HepG2 (cell line): Measurements from ENCODE around the gene SCAMP3. TPM values are rescaled to one million over a fixed set of nuclear protein-coding genes. Genes with fewer than 3 reads are reported as not detected.
A peak's percentile ranks its signal among the peaks of the same experiment; 100 is the strongest.

Experiments
- DNMT1 ChIP-seq: sonication (generic); formaldehyde crosslinking; IDR thresholded peaks from 2 replicates; pipeline ENCODE4 v1.5.1; 2020; ENCODE audit warnings: mild to moderate bottlenecking, missing genetic modification reagents
- HIVEP1 ChIP-seq: sonication (generic); formaldehyde crosslinking; IDR thresholded peaks from 2 replicates; pipeline ENCODE4 v1.4.0; 2020; ENCODE audit warnings: mild to moderate bottlenecking, missing genetic modification reagents
- KDM2A ChIP-seq: sonication (generic); formaldehyde crosslinking; IDR thresholded peaks from 2 replicates; pipeline ENCODE4 v1.4.0; 2020; ENCODE audit warnings: low read depth, missing genetic modification reagents, borderline replicate concordance
- KLF9 ChIP-seq: IDR thresholded peaks from 2 replicates; pipeline ENCODE4 v1.6.1; 2016; ENCODE audit warnings: low read depth
- MIER3 ChIP-seq: IDR thresholded peaks from 2 replicates; pipeline ENCODE4 v1.6.1; 2016; ENCODE audit warnings: missing compliant biosample characterization, borderline replicate concordance
- MXD1 ChIP-seq: sonication (generic); formaldehyde crosslinking; IDR thresholded peaks from 2 replicates; pipeline ENCODE4 v1.4.0; 2020; ENCODE audit warnings: mild to moderate bottlenecking, missing genetic modification reagents
- NCOA2 ChIP-seq: sonication (generic); formaldehyde crosslinking; IDR thresholded peaks from 2 replicates; pipeline ENCODE4 v1.8.0; 2022; ENCODE audit warnings: inconsistent platforms
- SALL1 ChIP-seq: sonication (generic); formaldehyde crosslinking; IDR thresholded peaks from 2 replicates; pipeline ENCODE4 v1.8.0; 2022; ENCODE audit warnings: mild to moderate bottlenecking, missing genetic modification reagents
- SIN3B ChIP-seq: fragments of 150-350 bp; IDR thresholded peaks from 2 replicates; pipeline ENCODE4 v1.6.1; 2014; ENCODE audit warnings: low read length
- TAF1 ChIP-seq: sonication (generic); formaldehyde crosslinking; IDR thresholded peaks from 2 replicates; pipeline ENCODE4 v1.4.0; 2020; ENCODE audit warnings: missing genetic modification reagents
- TCF12 ChIP-seq, 2 experiments: fragments of 450-650 bp in 1 of 2; sonication (generic) in 1 of 2; formaldehyde crosslinking in 1 of 2; IDR thresholded peaks; 2 replicates each; pipeline versions ENCODE4 v1.6.1 to v1.8.0; 2017 to 2022; ENCODE audit warnings: antibody characterized with exemption in 1 of 2, mild to moderate bottlenecking in 1 of 2, missing genetic modification reagents in 1 of 2, moderate library complexity in 1 of 2
- ZBTB14 ChIP-seq: sonication (generic); formaldehyde crosslinking; IDR thresholded peaks from 2 replicates; pipeline ENCODE4 v1.4.0; 2020; ENCODE audit warnings: missing genetic modification reagents
- ZNF235 ChIP-seq: sonication (generic); formaldehyde crosslinking; IDR thresholded peaks from 2 replicates; pipeline ENCODE4 v1.8.1; 2023; ENCODE audit warnings: mild to moderate bottlenecking, missing genetic modification reagents, borderline replicate concordance
- ZNF260 ChIP-seq: sonication (generic); formaldehyde crosslinking; IDR thresholded peaks from 2 replicates; pipeline ENCODE4 v1.4.0; 2020; ENCODE audit warnings: missing genetic modification reagents, low read depth, mild to moderate bottlenecking, borderline replicate concordance
- ZSCAN31 ChIP-seq: sonication (generic); formaldehyde crosslinking; IDR thresholded peaks from 2 replicates; pipeline ENCODE4 v1.5.0; 2020; ENCODE audit warnings: low read depth, mild to moderate bottlenecking, missing genetic modification reagents
- polyA plus RNA-seq, 8 experiments: library from polyadenylated mRNA; depleted of rRNA in 3 of 8; stranded (reverse) in 7 of 8; unstranded in 1 of 8; fragments of >200 nt; fragmentation: Illumina TruSeq in 4 of 8; extraction: Trizol in 4 of 8; gene quantifications; 2 replicates each; pipeline versions ENCODE4 v1.2.1 to v1.2.3, GENCODE V29; 2011 to 2016; ENCODE audit warnings: low read depth in 4 of 8, missing spikeins in 1 of 8, mixed read lengths in 1 of 8; ENCODE audit not compliant: insufficient read depth in 1 of 8
- total RNA-seq, 5 experiments: library from RNA; depleted of rRNA; stranded (reverse); fragments of >200 nt; fragmentation: Illumina TruSeq; extraction: Trizol; gene quantifications; 2 replicates each; pipeline ENCODE4 v1.2.3, GENCODE V29; 2016; ENCODE audit warnings: low read depth in 1 of 5
- TF ChIP-seq, protein P1 (sequence below): sonication (generic); formaldehyde crosslinking; IDR thresholded peaks from 2 replicates; pipeline ENCODE4 v1.5.1; 2020; ENCODE audit warnings: mild to moderate bottlenecking, missing genetic modification reagents, moderate library complexity
- TF ChIP-seq, protein P2 (sequence below): sonication (generic); formaldehyde crosslinking; IDR thresholded peaks from 2 replicates; pipeline ENCODE4 v1.4.0; 2020; ENCODE audit warnings: mild to moderate bottlenecking, missing genetic modification reagents
- TF ChIP-seq, protein P3 (sequence below): sonication (generic); formaldehyde crosslinking; IDR thresholded peaks from 2 replicates; pipeline ENCODE4 v1.4.0; 2020; ENCODE audit warnings: missing genetic modification reagents, borderline replicate concordance

SCAMP3 gene
- total and polyA plus RNA-seq, 2 of the 13 experiments (the other 11 are each of a cell fraction or from before 2014, with no cell fraction given) = 46.8 to 83.3 TPM

GRCh38 chr1:155277070-155277901, 15.1 kb upstream of the SCAMP3 start, which contains the start of gene HCN3 (continued):
- TF ChIP-seq, protein P1, sequence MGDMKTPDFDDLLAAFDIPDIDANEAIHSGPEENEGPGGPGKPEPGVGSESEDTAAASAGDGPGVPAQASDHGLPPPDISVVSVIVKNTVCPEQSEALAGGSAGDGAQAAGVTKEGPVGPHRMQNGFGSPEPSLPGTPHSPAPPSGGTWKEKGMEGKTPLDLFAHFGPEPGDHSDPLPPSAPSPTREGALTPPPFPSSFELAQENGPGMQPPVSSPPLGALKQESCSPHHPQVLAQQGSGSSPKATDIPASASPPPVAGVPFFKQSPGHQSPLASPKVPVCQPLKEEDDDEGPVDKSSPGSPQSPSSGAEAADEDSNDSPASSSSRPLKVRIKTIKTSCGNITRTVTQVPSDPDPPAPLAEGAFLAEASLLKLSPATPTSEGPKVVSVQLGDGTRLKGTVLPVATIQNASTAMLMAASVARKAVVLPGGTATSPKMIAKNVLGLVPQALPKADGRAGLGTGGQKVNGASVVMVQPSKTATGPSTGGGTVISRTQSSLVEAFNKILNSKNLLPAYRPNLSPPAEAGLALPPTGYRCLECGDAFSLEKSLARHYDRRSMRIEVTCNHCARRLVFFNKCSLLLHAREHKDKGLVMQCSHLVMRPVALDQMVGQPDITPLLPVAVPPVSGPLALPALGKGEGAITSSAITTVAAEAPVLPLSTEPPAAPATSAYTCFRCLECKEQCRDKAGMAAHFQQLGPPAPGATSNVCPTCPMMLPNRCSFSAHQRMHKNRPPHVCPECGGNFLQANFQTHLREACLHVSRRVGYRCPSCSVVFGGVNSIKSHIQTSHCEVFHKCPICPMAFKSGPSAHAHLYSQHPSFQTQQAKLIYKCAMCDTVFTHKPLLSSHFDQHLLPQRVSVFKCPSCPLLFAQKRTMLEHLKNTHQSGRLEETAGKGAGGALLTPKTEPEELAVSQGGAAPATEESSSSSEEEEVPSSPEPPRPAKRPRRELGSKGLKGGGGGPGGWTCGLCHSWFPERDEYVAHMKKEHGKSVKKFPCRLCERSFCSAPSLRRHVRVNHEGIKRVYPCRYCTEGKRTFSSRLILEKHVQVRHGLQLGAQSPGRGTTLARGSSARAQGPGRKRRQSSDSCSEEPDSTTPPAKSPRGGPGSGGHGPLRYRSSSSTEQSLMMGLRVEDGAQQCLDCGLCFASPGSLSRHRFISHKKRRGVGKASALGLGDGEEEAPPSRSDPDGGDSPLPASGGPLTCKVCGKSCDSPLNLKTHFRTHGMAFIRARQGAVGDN = peak; percentile 92
- TF ChIP-seq ZNF235 (CRISPR knock-in tag) (peak; percentile 67; the same call in 1 of the 2 replicates), HIVEP1 (CRISPR knock-in tag) (0 out of 2 replicates have a peak, but pooled peaks have one; percentile 36), KLF9 (CRISPR knock-in tag) (peak; percentile 91), KDM2A (CRISPR knock-in tag) (peak; percentile 32; the same call in 1 of the 2 replicates), ZBTB14 (CRISPR knock-in tag) (no peak; the same call in 1 of the 2 replicates), SIN3B (peak; percentile 78; the same call in 1 of the 2 replicates), MXD1 (CRISPR knock-in tag) (peak; percentile 54; the same call in 1 of the 2 replicates), SALL1 (CRISPR knock-in tag) (peak; percentile 75), TCF12 (IDR thresholded peaks at IDR 0.05) (no peak), TCF12 (CRISPR knock-in tag; IDR thresholded peaks at IDR 0.05) (no peak), NCOA2 (CRISPR knock-in tag) (peak; percentile 19; the same call in 1 of the 2 replicates), ZSCAN31 (CRISPR knock-in tag) (peak; percentile 87), MIER3 (no peak; the same call in 1 of the 2 replicates), ZNF260 (CRISPR knock-in tag) (no peak), DNMT1 (CRISPR knock-in tag) (0 out of 2 replicates have a peak, but pooled peaks have one; percentile 52), TAF1 (no peak; the same call in 1 of the 2 replicates)
- TF ChIP-seq, protein P2, sequence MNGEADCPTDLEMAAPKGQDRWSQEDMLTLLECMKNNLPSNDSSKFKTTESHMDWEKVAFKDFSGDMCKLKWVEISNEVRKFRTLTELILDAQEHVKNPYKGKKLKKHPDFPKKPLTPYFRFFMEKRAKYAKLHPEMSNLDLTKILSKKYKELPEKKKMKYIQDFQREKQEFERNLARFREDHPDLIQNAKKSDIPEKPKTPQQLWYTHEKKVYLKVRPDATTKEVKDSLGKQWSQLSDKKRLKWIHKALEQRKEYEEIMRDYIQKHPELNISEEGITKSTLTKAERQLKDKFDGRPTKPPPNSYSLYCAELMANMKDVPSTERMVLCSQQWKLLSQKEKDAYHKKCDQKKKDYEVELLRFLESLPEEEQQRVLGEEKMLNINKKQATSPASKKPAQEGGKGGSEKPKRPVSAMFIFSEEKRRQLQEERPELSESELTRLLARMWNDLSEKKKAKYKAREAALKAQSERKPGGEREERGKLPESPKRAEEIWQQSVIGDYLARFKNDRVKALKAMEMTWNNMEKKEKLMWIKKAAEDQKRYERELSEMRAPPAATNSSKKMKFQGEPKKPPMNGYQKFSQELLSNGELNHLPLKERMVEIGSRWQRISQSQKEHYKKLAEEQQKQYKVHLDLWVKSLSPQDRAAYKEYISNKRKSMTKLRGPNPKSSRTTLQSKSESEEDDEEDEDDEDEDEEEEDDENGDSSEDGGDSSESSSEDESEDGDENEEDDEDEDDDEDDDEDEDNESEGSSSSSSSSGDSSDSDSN = peak; percentile 74; the same call in 1 of the 2 replicates
- TF ChIP-seq, protein P3, sequence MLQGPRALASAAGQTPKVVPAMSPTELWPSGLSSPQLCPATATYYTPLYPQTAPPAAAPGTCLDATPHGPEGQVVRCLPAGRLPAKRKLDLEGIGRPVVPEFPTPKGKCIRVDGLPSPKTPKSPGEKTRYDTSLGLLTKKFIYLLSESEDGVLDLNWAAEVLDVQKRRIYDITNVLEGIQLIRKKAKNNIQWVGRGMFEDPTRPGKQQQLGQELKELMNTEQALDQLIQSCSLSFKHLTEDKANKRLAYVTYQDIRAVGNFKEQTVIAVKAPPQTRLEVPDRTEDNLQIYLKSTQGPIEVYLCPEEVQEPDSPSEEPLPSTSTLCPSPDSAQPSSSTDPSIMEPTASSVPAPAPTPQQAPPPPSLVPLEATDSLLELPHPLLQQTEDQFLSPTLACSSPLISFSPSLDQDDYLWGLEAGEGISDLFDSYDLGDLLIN (CRISPR knock-in tag) = peak; percentile 51; the same call in 1 of the 2 replicates
